Adrenal gland (tissue), 12 donors: ENCODE results near the gene SRGAP1. TPM values are rescaled to one million over a fixed set of nuclear protein-coding genes. Genes with fewer than 3 reads are reported as not detected.

Experiments
- DNase-seq, 7 donors: peaks; one replicate each; pipeline ENCODE4 v3.0.0-alpha.2; 2019 to 2020
- H3K27ac ChIP-seq, 5 donors: fragments of 200-600 bp; sonication (generic) in 4 of 5; 1 replicate in 3 of 5; 2 replicates in 2 of 5; pipeline versions ENCODE4 v1.5.1 to v1.8.0; 2016 to 2020; ENCODE audit warnings: mild to moderate bottlenecking in 1 of 5
- H3K27me3 ChIP-seq: fragments of 200-600 bp; 2 replicates; pipeline ENCODE4 v1.8.0; 2021
- H3K36me3 ChIP-seq, 2 donors: fragments of 200-600 bp; replicated peaks in 1 of 2; 1 replicate in 1 of 2; 2 replicates in 1 of 2; pipeline versions ENCODE4 v1.5.1 to v1.8.0; 2018 to 2022
- H3K4me1 ChIP-seq, 2 donors: fragments of 200-600 bp; replicated peaks in 1 of 2; 1 replicate in 1 of 2; 2 replicates in 1 of 2; pipeline versions ENCODE4 v1.5.1 to v1.8.0; 2018 to 2021
- H3K4me3 ChIP-seq, 4 donors: fragments of 200-600 bp; sonication (generic) in 3 of 4; one replicate each; pipeline ENCODE4 v1.5.1; 2016 to 2018
- H3K9me3 ChIP-seq, 3 donors: fragments of 200-600 bp; sonication (generic) in 1 of 3; replicated peaks in 1 of 3; 1 replicate in 2 of 3; 2 replicates in 1 of 3; pipeline versions ENCODE4 v1.5.1 to v1.8.0; 2016 to 2021
- POLR2A ChIP-seq, 2 donors: fragments of 450-650 bp; IDR thresholded peaks; one replicate each; pipeline ENCODE4 v1.6.1; 2017; ENCODE audit warnings: antibody characterized with exemption in 2 of 2, mild to moderate bottlenecking in 2 of 2, moderate library complexity in 1 of 2
- WGBS, 4 donors: extraction: QIAGEN DNeasy Blood & Tissue Kit in 2 of 4; methylation state at CpG; one replicate each; pipeline versions ENCODE4 v1.1.5 to v1.1.7; 2013 to 2017; 5-methylcytosine and 5-hydroxymethylcytosine counted together
- intact Hi-C, 2 donors: fragments of 100-400 bp; cut with DNase I; formaldehyde crosslinking; loops; one replicate each; pipeline versions ENCODE4 v1.14.1 to v1.15.0; 2022 to 2023
- polyA plus RNA-seq, 3 donors: library from polyadenylated mRNA; stranded (reverse); fragments of 200-250 nt in 2 of 3; fragments of 350-450 nt in 1 of 3; fragmentation: Illumina TruSeq in 1 of 3; extraction: RNeasy Lipid Tissue Mini Kit (QIAGEN cat#74804) in 1 of 3; gene quantifications; one replicate each; pipeline ENCODE4 v1.2.3, GENCODE V29; 2013 to 2014
- total RNA-seq, 9 donors: library from RNA; depleted of rRNA in 4 of 9; stranded (reverse); fragments of >200 nt in 4 of 9; fragments of 120-200 nt in 1 of 9; fragmentation: NEBNext Ultra II Directional in 1 of 9; extraction: Animal tissue kit (Norgen Biotek cat#: 25700) in 1 of 9; gene quantifications; one replicate each; pipeline versions ENCODE4 v1.1.0 to v1.2.4, GENCODE V29; 2013 to 2023
- TF ChIP-seq, protein P1 (sequence below), 6 experiments: fragments of 450-650 bp in 4 of 6; fragments of 200-600 bp in 2 of 6; sonication (generic) in 1 of 6; IDR thresholded peaks; 1 replicate in 5 of 6; 2 replicates in 1 of 6; pipeline versions ENCODE4 v1.5.1 to v1.8.0; 2016 to 2021; ENCODE audit warnings: antibody characterized with exemption in 6 of 6, mild to moderate bottlenecking in 2 of 6, moderate library complexity in 1 of 6
- donor health status: healthy with polysubstance abuse.
- donor health status: Bipolar disorder and iron deficiency.
- donor health status: DM: yes; HTN: yes; CAD: no.
- donor health status: DM: no; HTN: no; CAD: no.
- donor health status: DM: no; HTN: no; CAD: no.
- donor health status: DM: yes; HTN: yes; CAD: no.

SRGAP1 gene
- total and polyA plus RNA-seq, 12 donors: 2.4 to 35.6 (median 9.8) TPM

DNA sequence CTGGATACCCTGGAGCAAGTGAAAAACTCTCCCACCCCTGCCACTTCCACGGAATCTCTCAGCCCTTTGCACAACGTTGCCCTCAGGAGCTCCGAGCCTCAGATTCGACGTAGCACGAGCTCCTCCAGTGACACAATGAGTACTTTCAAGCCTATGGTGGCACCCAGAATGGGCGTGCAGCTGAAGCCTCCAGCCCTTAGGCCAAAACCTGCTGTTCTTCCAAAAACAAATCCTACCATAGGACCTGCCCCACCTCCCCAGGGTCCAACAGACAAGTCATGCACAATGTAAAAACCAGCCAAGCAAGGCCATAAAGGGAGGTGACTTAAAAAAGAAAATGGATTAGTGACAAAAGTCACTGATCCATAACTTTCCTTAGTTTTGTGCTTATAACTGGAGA, 297.9 kb downstream of the SRGAP1 start:
- H3K27me3 ChIP-seq: no peaks in the 10 kb centered on the region
- WGBS, 4 donors: 83 to 100% (median 92%) methylated on average over 7 of the region's 7 CpGs

DNA sequence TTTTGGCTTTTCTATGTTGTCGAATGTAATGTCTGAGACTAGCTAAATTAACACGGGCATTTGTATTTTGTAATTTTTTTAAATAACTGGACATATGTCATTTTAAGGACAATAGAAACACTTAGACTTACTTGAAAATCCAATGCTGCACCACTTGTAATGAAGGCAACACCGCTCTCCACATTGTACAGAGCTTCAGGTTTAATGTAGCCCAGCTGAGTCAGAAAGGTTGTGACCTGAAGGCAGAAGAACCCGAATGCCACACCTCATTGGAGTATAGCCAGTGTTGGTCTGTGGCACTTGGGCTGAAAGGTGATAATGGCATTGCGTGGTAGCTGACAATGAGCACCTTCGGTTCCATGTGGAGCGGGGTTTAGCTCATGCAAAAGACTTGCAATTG, 298.3 kb downstream of the SRGAP1 start:
- Histone ChIP-seq H3K36me3 (peaks cover 0 to 9% of the 10 kb centered on the region in 2 donors), H3K9me3 (no peaks in the 10 kb centered on the region), H3K4me3 (no peak overlapping the region), H3K27me3 (no peaks in the 10 kb centered on the region), H3K4me1 (no peaks in the 10 kb centered on the region), H3K27ac (no peak overlapping the region)
- TF ChIP-seq POLR2A (IDR thresholded peaks at IDR 0.05): no peak
- TF ChIP-seq, protein P1, sequence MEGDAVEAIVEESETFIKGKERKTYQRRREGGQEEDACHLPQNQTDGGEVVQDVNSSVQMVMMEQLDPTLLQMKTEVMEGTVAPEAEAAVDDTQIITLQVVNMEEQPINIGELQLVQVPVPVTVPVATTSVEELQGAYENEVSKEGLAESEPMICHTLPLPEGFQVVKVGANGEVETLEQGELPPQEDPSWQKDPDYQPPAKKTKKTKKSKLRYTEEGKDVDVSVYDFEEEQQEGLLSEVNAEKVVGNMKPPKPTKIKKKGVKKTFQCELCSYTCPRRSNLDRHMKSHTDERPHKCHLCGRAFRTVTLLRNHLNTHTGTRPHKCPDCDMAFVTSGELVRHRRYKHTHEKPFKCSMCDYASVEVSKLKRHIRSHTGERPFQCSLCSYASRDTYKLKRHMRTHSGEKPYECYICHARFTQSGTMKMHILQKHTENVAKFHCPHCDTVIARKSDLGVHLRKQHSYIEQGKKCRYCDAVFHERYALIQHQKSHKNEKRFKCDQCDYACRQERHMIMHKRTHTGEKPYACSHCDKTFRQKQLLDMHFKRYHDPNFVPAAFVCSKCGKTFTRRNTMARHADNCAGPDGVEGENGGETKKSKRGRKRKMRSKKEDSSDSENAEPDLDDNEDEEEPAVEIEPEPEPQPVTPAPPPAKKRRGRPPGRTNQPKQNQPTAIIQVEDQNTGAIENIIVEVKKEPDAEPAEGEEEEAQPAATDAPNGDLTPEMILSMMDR (IDR thresholded peaks at IDR 0.05): no peak
- no peak for DNase-seq
- 93 to 97% (median 94%) methylated on average over 7 of the region's 7 CpGs for WGBS, 4 donors
- intact Hi-C loops: no loop called here

More for the DNA sequence above, 297.9 kb downstream of the SRGAP1 start:
- no peak for DNase-seq
- Histone ChIP-seq H3K36me3 (peaks cover 0 to 9% of the 10 kb centered on the region in 2 donors), H3K4me3 (no peak overlapping the region), H3K9me3 (no peaks in the 10 kb centered on the region), H3K27ac (no peak overlapping the region), H3K4me1 (no peaks in the 10 kb centered on the region)
- intact Hi-C loops: no loop called here
- TF ChIP-seq, protein P1 (IDR thresholded peaks at IDR 0.05): no peak
- TF ChIP-seq POLR2A (IDR thresholded peaks at IDR 0.05): no peak

DNA sequence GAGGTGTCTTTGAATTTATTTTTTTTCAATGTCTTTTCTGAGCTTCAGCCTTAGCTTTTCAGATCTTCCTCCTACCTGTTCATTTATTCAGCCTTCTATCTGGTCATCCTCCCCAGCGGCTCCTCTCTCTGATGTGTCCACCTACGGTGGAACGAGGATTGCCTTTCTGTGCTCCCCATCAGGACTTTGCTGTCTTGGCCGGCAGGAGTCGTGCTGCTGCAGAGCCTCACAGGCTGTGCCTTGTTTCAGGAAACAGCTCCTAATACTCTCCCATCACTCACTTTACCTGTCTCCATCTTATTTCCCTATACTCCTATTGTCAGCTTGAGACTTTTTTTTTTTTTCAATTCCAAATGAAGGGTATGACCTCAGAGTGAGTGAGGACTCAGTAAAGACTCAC, 300.7 kb downstream of the SRGAP1 start:
- intact Hi-C loops: no loop called here
- no peak overlapping the region for H3K4me3 ChIP-seq
- no peaks in the 10 kb centered on the region for H3K27me3 ChIP-seq
- no peak for TF ChIP-seq POLR2A (IDR thresholded peaks at IDR 0.05)
- TF ChIP-seq, protein P1 (IDR thresholded peaks at IDR 0.05): no peak
- WGBS, 4 donors: 93 to 99% (median 96%) methylated on average over 5 of the region's 5 CpGs
- peaks cover 0 to 9% of the 10 kb centered on the region in 2 donors for H3K36me3 ChIP-seq
- H3K9me3 ChIP-seq: no peaks in the 10 kb centered on the region
- H3K4me1 ChIP-seq: no peaks in the 10 kb centered on the region
- DNase-seq: no peak
- no peak overlapping the region for H3K27ac ChIP-seq

DNA sequence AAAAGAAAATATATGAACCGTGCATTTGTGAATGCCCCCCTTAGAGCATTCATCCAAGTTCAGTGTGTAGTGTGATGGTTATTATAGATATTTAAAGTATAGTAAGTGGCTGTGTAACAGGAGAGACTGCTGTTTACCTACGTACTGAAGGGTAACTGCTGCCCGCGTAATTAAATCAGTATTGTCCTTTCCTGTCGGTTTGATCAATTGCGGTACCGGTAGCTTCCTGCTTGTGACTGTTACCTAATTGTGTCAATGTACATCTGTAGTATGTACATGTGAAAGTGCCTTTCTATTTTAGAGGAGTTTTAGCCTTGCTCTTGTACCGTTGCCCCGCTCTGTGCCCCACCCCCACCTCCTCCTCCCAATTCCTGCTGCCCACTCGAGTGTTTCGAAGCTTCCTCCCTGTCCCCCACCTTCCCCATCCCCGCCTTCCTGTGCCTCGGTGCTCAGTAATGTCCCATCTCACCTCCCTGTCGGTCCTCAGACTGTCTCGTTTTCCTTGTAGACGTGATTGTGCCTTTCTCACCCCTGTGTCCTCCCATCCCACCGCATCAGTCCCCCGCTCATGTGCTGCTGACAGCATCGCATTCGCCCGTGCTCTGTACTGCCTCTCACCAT, 302.6 kb downstream of the SRGAP1 start:
- DNase-seq: no peak
- no peaks in the 10 kb centered on the region for H3K27me3 ChIP-seq
- H3K27ac ChIP-seq: no peak overlapping the region
- no peak for TF ChIP-seq POLR2A (IDR thresholded peaks at IDR 0.05)
- TF ChIP-seq, protein P1 (IDR thresholded peaks at IDR 0.05): no peak
- peaks cover 0 to 9% of the 10 kb centered on the region in 2 donors for H3K36me3 ChIP-seq
- no peaks in the 10 kb centered on the region for H3K4me1 ChIP-seq
- H3K4me3 ChIP-seq: no peak overlapping the region
- 42 to 59% (median 50%) methylated on average over 21 of the region's 21 CpGs for WGBS, 4 donors
- intact Hi-C loops: no loop called here
- H3K9me3 ChIP-seq: no peaks in the 10 kb centered on the region
